Activated CD4-positive, alpha-beta T cell treated with anti-CD3 and anti-CD28 coated beads, Interleukin-10, Interleukin-2, amounts not matched to agents 100 ng/mL and 50 ng/mL, durations not matched to agents 16 hours and 8 hours (primary cell): ENCODE data around the gene RAPSN.

Experiments
- DNase-seq: peaks from one replicate; pipeline ENCODE4 v3.0.0-alpha.2; 2020

RAPSN gene

DNA sequence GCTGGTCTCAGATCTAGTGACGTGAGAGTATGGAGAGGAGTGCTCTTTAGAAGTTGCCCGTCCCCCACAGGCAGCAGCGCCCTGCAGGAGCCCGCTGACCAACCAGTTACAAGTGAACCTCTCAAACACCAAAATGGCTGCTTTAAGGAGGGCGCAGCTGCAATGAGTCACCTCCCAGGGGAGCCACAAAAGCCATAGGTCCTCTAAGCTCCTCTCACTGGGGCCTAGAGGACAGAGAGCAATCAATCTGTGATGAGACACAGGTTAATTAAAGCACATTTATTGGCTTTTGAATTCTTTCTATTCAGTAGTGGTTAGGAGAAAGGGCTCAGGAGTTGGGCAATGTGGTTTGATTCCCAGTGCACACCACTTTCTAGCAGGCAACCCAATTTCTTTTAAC lies 15.5 kb upstream of the RAPSN start:
- peak; percentile 14 for DNase-seq

GRCh38 chr11:47461876-47462275 lies 12.9 kb upstream of the RAPSN start:
- DNase-seq, result no peak

DNA sequence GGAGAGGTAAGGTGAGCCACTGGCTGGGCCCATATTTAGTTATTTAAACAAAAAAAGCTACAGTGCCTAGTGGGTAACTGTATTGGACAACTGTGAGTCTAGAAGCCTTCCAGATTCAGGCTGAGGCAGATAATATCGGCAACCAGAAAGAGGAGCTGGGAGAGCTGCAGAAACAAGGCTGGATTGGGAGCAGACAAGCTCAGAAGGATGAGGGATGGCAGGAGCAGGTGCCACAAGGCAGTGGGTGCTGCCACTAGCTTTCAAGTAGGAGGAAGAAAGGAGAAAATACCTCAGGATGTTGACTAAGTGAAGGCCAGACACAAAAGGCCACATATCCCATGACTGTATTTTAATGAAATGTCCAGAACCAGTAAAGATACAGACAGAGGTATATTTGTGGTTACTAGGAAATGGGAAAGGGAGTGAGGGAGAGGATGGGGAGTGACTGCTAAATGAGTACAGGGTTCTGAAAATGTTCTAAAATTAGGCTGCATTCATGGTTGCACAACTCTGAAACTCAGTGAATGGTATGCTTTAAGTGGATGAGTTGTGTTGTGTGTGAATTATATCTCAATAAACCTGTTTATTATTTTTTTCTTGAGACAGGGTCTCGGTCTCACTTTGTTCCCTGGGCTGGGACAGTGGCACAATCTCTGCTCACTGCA lies 11.8 kb upstream of the RAPSN start:
- no peak for DNase-seq

- peak; percentile 76 for DNase-seq
These were observed 5.3 kb upstream of the RAPSN start for GRCh38 chr11:47454258-47454671.

DNA sequence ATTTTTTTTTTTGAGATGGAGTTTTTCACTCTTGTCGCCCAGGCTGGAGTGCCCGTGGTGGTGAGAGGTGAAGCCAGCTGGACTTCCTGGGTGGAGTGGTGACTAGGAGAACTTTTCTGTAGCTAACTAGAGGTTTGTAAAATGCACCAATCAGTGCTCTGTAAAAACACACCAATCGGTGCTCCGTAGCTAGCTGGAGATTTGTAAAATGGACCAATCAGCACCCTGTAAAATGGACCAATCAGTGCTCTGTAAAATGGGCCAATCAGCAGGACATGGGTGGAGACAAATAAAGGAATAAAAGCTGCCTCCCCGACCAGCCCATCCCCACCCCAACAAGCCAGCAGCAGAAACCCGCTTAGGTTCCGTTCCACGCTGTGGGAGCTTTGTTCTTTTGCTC lies 4.4 kb upstream of the RAPSN start:
- DNase-seq, result peak; percentile 10

DNA sequence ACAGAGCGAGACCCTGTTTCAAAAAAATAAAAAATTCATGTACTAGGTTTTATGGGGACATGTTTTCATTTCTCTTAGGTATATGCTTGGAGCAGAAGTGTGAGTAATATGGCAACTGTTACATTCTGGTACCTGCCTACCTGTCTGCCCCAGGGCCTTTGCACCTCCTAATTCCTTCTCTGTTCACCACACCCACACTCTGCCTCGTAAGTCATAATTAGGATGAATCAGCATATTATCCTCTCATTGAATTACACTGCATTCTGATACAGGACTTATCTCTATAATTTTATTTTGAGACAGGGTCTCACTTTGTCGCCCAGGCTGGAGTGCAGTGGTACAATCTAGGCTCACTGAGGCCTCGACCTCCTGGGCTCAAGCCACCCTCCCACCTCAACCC lies 3.1 kb upstream of the RAPSN start:
- DNase-seq, result no peak

DNA sequence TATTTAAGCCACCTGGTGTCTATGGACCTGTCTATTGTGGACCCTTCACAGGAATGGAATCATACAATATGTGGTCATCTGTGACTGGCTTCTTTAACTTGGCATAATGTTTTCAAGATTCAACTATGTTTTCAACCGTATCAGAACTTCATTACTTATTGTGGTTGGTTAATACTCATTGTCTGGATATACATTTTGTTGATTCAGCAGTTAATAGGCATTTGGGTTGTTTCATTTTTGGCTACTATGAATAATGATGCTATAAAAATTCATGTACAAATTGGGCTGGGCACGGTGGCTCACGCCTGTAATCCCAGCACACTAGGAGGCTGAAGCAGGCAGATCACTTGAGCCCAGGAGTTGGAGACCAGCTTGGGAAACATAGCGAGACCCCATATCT lies 2.5 kb upstream of the RAPSN start:
- DNase-seq, result no peak

DNA sequence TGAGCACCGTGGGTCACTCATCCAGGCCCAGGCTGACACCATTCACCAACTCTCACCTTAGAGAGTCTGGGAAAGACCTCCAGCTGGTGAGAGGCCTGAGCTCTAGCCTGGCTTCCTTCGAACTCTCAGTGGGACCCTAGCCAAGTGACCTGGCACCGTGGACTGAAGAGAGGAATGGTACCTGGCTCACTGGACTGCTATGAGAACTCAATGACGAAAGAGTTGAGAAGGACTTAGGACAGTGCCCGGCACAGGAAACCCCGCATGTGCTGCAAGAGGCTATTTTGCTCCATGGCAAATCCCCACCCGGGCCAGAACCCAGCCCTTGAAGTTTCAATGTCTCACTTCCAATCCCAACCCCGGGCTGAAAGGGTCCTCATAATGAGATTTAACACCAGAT lies 605 bp upstream of the RAPSN start:
- no peak for DNase-seq

DNA sequence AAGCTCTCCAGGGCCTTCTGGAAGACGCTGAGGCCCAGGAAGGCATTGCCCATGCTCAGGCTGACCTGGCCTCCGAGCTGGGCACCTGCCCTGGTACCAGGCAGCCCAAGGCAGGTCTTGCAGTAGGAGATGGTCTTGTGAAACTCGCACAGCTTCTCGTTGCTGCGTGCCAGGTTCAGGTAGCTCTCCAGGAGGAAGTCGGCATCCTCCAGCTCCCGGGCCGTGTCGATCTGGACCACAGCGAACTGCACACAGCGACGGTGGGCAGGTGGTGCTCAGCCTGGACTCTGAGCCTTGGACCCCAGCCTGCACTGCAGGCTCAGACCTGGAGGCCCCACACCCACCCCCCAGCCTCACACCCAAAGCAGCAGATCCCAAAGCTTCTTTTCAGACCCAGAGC lies 1.0 kb downstream of the RAPSN start:
- no peak for DNase-seq

DNA sequence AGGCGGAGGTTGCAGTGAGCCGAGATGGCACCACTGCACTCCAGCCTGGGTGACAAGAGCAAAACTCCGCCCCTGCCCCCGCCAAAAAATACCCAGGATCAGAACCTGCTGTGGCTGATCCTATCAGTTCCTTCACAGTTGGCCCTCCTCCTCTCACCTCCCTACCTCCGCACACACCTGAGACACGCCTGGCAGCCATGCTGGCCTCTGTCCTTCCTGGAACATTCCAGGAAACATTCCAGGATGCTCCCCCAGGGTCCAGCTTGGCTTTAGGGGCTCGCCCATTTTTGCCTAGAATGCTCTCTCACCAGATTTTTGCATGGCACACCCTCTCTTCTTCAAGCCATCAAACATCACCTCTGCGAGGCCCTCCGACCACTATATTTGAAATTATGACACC lies 2.1 kb downstream of the RAPSN start:
- DNase-seq, result no peak

DNA sequence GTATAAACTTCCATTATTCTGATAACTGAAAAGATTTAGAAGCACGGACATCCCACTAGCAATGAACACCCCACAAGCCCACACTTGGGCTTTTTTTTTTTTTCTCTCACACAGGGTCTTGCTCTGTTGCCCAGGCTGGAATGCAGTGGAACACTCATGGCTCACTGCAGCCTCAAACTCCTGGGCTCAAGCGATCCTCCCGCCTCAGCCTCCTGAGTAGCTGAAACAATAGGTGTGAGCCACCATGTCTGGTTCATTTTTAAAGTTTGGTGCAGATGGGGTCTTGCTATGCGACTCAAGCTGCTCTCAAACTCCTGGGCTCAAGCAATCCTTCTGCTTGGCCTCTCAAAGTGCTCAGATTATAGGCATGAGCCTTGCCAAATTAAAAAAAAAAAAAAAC lies 3.1 kb downstream of the RAPSN start:
- DNase-seq, result no peak

GRCh38 chr11:47443817-47444216 lies 5.1 kb downstream of the RAPSN start:
- DNase-seq, result no peak

DNA sequence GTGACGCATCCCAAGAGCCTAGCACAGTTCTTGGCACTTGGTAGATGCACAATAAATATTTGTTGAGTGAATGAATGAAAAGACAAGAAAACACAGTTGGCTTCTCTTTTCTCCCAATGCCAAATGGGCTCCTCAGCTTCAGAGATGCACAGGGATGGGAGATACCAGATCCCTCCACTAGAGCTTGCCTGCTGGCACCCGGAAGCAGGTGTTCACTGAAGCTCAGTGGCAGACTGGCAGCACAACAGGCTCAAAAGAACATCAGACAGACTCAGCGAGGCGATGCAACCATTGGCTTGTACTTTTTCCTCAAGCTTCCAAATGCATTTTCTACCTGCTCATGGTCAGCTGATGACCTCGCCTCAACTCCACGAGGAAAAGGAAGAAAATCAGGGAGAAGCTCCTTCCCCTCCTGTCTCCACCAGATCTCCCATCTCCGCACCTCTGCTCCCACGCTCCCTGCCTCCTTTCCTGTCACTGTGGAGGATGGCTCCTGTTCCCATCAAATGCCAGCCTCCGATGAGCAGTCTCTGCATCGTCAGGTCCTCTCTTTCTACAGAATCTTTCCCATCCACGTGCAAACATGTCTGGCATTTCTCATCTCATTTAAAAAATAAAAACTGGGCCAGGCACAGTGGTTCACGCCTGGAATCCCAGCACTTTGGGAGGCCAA lies 5.8 kb downstream of the RAPSN start:
- no peak for DNase-seq

GRCh38 chr11:47442514-47442913 lies 6.4 kb downstream of the RAPSN start:
- DNase-seq, result no peak

DNA sequence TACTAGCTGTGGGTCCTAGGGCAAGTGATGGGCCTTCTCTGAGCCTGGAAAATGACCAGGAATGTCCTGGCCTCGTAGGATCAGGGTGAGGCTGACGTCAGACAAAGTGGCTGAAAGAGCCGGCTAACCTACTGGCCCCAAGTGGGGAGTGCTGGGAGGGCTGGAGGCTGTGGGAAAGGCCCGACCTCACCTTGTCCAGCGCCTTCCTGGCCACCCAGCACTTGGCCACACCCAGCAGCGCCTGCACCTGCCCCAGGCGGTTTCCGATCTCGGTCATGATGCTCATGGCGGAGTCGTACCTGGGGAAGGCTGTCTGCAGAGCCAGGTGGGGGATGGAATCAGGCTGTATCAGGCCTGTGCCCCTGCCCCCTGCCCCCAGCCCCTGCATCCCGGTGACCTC lies 7.5 kb downstream of the RAPSN start:
- DNase-seq, result no peak

DNA sequence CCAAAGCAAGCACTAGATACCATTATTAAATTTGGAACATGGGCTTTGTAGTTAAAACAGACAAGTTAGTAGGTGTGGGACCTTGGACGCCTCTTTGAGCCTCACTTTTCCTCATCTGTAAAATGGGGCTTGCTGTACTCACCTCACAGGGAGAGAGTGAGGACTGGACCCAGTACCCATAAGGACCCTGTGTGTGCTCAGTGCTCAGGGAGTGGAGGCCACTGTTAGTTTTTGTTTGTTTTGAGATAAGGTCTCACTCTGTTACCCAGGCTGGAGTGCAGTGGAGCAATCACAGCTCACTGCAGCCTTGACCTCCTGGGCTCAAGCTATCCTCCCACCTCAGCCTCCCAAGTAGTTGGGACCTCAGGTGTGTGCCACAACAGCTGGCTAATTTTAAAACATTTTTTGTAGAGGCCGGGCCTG lies 8.9 kb downstream of the RAPSN start:
- no peak for DNase-seq

DNA sequence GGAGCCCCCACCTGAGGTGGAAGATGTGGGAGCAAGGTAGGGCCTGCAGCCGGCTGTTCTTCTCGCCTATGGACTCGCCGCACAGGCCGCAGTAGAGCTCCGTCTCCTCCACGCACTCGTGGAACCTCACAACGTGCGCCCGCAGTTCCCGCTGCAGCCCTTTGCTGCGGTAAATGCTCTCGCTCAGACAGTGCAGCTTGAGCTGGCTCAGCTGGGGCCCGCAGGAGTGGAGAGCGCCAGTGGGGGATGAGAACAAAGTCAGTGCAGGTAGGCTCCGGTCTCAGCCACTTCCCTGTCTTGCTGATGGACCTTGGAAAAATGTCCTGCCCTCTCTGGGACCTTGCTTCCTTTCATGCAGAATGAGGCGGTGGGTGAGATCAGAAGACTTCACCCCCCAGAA lies 10.2 kb downstream of the RAPSN start:
- no peak for DNase-seq

DNA sequence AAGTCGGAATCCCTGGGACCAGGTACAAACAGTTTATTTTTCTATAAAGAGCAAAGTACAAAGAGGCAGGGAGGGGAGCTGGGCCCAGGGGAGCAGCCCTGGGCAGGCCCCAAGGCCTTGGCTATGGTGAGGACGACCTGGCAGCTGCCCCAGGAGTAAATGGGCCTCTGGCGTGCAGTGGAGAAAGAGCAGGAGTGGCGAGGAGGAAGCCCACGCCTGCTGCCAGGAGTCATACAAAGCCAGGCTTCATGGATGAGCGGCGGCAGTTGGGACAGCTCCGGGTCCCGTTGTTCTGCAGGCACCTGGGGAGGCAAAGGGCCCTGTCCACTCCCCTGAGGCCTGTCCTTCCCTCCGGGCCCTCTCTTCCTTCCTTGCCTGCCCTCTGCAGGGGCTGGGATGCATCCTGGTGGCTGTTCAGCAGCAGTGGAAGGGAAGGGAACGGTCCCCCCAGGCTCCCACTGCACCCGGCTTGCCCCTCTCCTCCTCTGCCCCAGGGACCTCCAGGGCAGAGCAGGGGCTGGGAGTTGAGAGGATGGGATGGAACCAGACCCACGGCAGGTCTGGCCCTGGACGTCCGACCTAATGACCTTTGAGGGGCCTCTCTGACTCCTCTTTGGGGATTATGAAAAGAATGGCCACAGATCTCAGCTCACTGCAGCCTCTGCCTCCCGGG lies 11.1 kb downstream of the RAPSN start:
- DNase-seq, result no peak

- no peak for DNase-seq
These were observed 11.7 kb downstream of the RAPSN start for GRCh38 chr11:47437218-47437745.

GRCh38 chr11:47436726-47437125 lies 12.2 kb downstream of the RAPSN start:
- DNase-seq, result no peak

DNA sequence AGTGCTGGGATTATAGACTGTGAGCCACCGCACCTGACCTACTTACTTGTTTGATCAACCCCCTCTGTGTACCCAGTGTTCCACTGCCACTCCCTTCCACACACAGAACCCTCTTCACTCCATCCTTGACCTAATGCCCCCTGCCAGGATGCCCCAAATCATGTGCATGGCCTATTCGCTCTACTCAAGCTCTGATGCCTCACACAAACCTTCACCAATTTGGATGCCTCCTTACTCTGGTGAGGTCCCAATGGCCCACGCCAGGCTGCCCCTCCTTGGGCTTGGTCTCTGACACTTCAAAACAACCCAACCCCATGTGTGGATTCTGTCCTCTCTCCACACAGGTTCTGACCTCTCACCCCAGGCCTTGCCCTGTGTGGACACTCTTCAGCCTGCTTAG lies 13.2 kb downstream of the RAPSN start:
- DNase-seq, result no peak

GRCh38 chr11:47434011-47434786 lies 14.7 kb downstream of the RAPSN start:
- DNase-seq, result no peak

DNA sequence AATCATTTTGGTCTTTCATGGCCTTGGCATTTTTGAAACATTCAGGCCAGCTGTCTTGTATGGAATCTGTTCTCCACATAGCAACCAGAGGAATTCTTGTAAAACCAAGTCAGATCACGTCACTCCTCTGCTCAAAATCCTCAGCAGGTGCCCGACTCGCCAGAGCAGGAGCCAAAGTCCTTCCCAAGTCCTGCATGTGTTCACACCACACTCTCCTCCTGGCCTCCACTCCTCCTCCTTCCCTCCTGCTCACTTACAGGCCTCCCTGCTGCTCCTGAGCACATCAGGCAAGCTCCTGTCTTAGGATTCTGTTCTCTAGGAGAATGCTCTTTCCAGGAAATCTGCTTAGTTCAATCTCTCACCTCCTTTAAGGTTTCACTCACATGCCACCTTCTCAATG lies 15.8 kb downstream of the RAPSN start:
- no peak for DNase-seq
